Fibroblast of villous mesenchyme (primary cell): ENCODE measurements around the gene MAPK1. TPM values are rescaled to one million over a fixed set of nuclear protein-coding genes. Genes with fewer than 3 reads are reported as not detected.
"Not testable (repeated sequence)": the region's sequence is repeated elsewhere in the genome, so short reads cannot be mapped to it uniquely, and the experiment has no call there.

Source experiments
- DNase-seq: peaks from one replicate; pipeline ENCODE4 v3.0.0-alpha.2; 2010; ENCODE audit warnings: low read depth
- H3K4me3 ChIP-seq: 2 replicates; pipeline ENCODE4 v1.5.1; 2011; ENCODE audit warnings: low read depth, mild to moderate bottlenecking, low read length
- total RNA-seq: library from RNA; depleted of rRNA; stranded (reverse); fragments of >200 nt; gene quantifications from 2 replicates; pipeline ENCODE4 v1.2.3, GENCODE V29; 2012
- TF ChIP-seq, protein P1 (sequence below): IDR thresholded peaks from 2 replicates; pipeline ENCODE4 v1.5.1; 2012; ENCODE audit warnings: low read depth, mild to moderate bottlenecking, low read length; ENCODE audit not compliant: insufficient read depth

The MAPK1 gene
- total RNA-seq, 1 donor = 51.8 TPM

GRCh38 chr22:21753374-21754111 lies 113.9 kb downstream of the MAPK1 start:
- H3K4me3 ChIP-seq = no peak overlapping the region
- DNase-seq = no peak
- TF ChIP-seq, protein P1, sequence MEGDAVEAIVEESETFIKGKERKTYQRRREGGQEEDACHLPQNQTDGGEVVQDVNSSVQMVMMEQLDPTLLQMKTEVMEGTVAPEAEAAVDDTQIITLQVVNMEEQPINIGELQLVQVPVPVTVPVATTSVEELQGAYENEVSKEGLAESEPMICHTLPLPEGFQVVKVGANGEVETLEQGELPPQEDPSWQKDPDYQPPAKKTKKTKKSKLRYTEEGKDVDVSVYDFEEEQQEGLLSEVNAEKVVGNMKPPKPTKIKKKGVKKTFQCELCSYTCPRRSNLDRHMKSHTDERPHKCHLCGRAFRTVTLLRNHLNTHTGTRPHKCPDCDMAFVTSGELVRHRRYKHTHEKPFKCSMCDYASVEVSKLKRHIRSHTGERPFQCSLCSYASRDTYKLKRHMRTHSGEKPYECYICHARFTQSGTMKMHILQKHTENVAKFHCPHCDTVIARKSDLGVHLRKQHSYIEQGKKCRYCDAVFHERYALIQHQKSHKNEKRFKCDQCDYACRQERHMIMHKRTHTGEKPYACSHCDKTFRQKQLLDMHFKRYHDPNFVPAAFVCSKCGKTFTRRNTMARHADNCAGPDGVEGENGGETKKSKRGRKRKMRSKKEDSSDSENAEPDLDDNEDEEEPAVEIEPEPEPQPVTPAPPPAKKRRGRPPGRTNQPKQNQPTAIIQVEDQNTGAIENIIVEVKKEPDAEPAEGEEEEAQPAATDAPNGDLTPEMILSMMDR = no peak

DNA sequence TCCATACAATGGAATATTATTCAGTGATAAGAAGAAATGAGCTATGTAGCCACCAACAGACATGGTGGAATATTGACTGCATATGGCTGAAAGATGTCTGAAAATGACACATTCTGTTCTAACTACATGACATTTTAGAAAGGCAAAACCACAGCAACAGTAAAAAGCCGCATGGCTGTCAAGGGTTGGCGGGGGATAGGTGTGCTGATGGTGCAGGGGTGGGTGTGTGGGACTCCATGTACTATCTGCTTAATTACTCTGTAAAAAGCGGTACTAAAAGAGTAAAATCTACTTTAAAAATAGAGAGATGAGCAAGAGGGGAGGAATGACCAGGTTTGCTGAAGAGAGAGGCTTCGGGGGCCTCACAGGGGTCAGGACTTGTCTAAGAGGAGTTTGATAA lies 115.2 kb downstream of the MAPK1 start:
- no peak overlapping the region for H3K4me3 ChIP-seq
- DNase-seq = no peak
- TF ChIP-seq, protein P1 = no peak

DNA sequence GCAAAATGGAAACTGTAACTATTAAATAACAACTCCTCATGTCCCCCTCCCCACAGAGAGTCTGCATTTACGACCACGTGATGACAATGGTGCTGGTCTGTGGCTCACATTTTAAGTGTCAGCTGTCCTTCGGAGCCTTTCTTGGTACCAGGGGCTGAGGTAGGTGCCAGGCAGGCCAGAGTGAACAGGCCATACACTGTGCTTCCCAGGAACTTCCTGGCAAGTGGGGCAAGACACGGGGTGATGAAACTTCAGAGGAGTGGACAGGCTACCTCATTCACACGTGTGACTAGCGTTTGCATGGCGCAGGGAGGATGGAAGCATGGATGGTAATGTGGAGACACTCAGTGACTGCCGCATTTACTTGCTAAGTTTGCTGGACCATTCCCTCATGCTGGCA lies 121.5 kb downstream of the MAPK1 start:
- no peak overlapping the region for H3K4me3 ChIP-seq
- TF ChIP-seq, protein P1 = no peak
- DNase-seq = no peak

- not testable (repeated sequence) for H3K4me3 ChIP-seq, DNase-seq
These were observed 122.5 kb downstream of the MAPK1 start for GRCh38 chr22:21744917-21745316.

- TF ChIP-seq, protein P1 = no peak
- no peak for DNase-seq
- no peak overlapping the region for H3K4me3 ChIP-seq
These were observed 125.7 kb downstream of the MAPK1 start for GRCh38 chr22:21741790-21742189.

DNA sequence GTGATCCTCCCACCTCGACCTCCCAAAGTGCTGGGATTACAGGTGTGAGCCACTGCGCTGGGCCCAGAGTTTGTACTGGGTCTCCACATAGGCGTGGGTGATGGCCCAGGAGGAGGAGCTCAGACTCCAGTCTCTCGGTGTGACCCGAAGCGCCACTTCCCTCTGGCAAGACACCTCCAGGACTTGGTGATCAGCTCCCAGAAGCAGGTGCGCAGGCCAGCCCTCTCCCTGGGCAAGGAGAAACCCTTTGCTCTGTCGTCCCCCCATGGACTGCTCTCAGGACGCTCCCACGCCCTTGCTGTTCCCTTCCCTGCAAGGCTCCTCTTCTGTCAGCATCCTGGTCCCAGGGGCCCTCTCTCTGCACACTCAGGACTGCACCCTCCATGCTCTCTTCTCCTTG lies 126.4 kb downstream of the MAPK1 start:
- TF ChIP-seq, protein P1 = no peak
- no peak for DNase-seq
- H3K4me3 ChIP-seq = no peak overlapping the region

GRCh38 chr22:21739828-21740377 lies 127.5 kb downstream of the MAPK1 start:
- no peak overlapping the region for H3K4me3 ChIP-seq
- no peak for DNase-seq
- TF ChIP-seq, protein P1 = no peak
